Cardiac ventricle fibroblast (primary cell): ENCODE measurements around the gene ZNF385B. TPM values are rescaled to one million over a fixed set of nuclear protein-coding genes. Genes with fewer than 3 reads are reported as not detected.

Experiments used
- total RNA-seq: library from RNA; depleted of rRNA; stranded (reverse); fragments of >200 nt; gene quantifications from 2 replicates; pipeline ENCODE4 v1.2.3, GENCODE V29; 2015

Gene ZNF385B
- 0.19 and 0.49 TPM in 2 replicates for total RNA-seq

DNA sequence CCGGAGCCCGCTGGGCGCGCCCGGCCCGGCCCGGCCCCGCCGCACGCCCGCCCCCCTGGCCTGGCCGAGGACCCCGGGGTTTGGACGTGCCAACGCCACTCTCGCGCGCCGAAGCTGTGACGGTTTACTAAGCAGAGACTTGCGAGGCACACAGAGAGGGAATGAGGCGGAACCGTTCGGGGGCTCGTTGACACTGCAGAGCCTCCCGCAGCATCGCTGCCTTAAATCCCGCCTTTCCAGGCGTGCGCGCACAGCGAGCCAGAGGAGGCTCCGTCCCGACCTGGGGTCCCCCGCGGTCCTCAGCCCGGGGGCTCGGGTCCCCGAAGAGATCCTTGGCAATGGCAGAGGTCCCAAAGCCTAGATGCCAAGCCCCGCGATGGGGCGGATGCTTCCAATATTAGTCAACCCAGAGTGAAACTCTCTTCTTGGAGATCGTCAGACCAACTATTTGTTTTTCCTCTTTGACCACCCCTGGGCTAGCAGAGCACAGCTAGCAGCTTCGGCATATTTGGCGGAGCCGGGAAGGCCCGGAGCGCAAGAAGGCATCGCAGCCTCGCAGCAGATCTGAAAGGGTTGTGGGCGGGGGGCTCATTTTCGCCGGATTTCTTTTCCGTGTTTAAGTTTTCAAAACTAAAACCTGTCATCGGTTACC is at the start of gene ZNF385B:
Gene ZNF385B, minus strand, starts transcription at position 197 of the 652 bp plus-strand sequence.

Other genes starting within 250 kb of the ZNF385B start
- 13.1 and 14.0 TPM in 2 replicates for gene CWC22, start 145.7 kb upstream of the ZNF385B start, total RNA-seq